T-helper 22 cell (primary cell): ENCODE measurements around the gene RELL1.
A peak's percentile ranks its signal among the peaks of the same experiment; 100 is the strongest.

Source experiments
- DNase-seq: peaks from one replicate; pipeline ENCODE4 v3.0.0-alpha.2; 2020; ENCODE audit warnings: low read depth

Gene RELL1

GRCh38 chr4:37686373-37687193, at the start of gene RELL1:
Gene RELL1 (minus strand): TSS chr4:37686376. CDS start chr4:37686287, 89 bp downstream.
- DNase-seq = peak; percentile 96

- no peak for DNase-seq
These were observed 49.4 kb upstream of the RELL1 start for GRCh38 chr4:37735578-37735977.

- DNase-seq = no peak
These were observed 48.8 kb upstream of the RELL1 start for GRCh38 chr4:37734989-37735388.

- no peak for DNase-seq
These were observed 47.2 kb upstream of the RELL1 start for GRCh38 chr4:37733240-37733867.

- no peak for DNase-seq
These were observed 46.5 kb upstream of the RELL1 start for GRCh38 chr4:37732526-37733186.

- no peak for DNase-seq
These were observed 43.5 kb upstream of the RELL1 start for GRCh38 chr4:37729649-37730004.

GRCh38 chr4:37728064-37728463, 41.9 kb upstream of the RELL1 start:
- no peak for DNase-seq

GRCh38 chr4:37727635-37728034, 41.5 kb upstream of the RELL1 start:
- no peak for DNase-seq

- no peak for DNase-seq
These were observed 40.5 kb upstream of the RELL1 start for GRCh38 chr4:37726666-37727065.

GRCh38 chr4:37725718-37726117, 39.5 kb upstream of the RELL1 start:
- no peak for DNase-seq

GRCh38 chr4:37723067-37723466, 36.9 kb upstream of the RELL1 start:
- DNase-seq = no peak

- no peak for DNase-seq
These were observed 35.9 kb upstream of the RELL1 start for GRCh38 chr4:37721995-37722638.

GRCh38 chr4:37719021-37719420, 32.8 kb upstream of the RELL1 start:
- DNase-seq = no peak

GRCh38 chr4:37717576-37717975, 31.4 kb upstream of the RELL1 start:
- no peak for DNase-seq

- DNase-seq = no peak
These were observed 29.8 kb upstream of the RELL1 start for GRCh38 chr4:37715889-37716402.

GRCh38 chr4:37710491-37710890, 24.3 kb upstream of the RELL1 start:
- DNase-seq = no peak

- DNase-seq = no peak
These were observed 19.9 kb upstream of the RELL1 start for GRCh38 chr4:37706032-37706431.

GRCh38 chr4:37705571-37705970, 19.4 kb upstream of the RELL1 start:
- no peak for DNase-seq

GRCh38 chr4:37699868-37700481, 13.8 kb upstream of the RELL1 start:
- no peak for DNase-seq

GRCh38 chr4:37697566-37697965, 11.4 kb upstream of the RELL1 start:
- no peak for DNase-seq

- DNase-seq = no peak
These were observed 7.4 kb upstream of the RELL1 start for GRCh38 chr4:37693450-37694190.
